Tibial nerve (tissue), 3 donors: ENCODE results near the gene FAM124A.

Source experiments
- POLR2A ChIP-seq, 2 donors: fragments of 450-650 bp; IDR thresholded peaks; one replicate each; pipeline ENCODE4 v1.6.1; 2017; ENCODE audit warnings: antibody characterized with exemption in 2 of 2, mild to moderate bottlenecking in 2 of 2, moderate library complexity in 2 of 2
- TF ChIP-seq, protein P1 (sequence below), 5 experiments: fragments of 200-600 bp in 3 of 5; fragments of 450-650 bp in 2 of 5; sonication (generic) in 3 of 5; IDR thresholded peaks; one replicate each; pipeline ENCODE4 v1.5.1; 2016 to 2019; ENCODE audit warnings: antibody characterized with exemption in 5 of 5, mild to moderate bottlenecking in 3 of 5, moderate library complexity in 2 of 5

DNA sequence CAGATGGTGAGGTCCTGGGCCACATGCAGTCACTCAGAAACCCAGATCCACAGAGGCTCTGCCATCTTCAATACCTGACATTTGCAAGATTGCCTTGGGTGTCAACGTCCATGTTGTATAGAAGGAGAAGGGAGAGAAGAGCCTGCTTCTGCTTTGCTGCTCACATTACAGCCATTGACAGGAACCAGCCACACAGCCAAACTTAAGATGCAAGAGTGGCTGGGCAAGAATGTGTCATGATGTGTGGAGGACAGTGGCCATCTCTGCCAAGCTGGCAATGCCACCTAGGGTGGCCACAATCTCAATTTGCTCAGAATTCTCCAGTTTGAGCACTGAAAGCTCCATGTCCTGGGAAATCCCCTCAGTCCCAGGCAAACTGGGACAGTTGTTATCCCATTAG, 91.4 kb downstream of the FAM124A start:
- TF ChIP-seq, protein P1, sequence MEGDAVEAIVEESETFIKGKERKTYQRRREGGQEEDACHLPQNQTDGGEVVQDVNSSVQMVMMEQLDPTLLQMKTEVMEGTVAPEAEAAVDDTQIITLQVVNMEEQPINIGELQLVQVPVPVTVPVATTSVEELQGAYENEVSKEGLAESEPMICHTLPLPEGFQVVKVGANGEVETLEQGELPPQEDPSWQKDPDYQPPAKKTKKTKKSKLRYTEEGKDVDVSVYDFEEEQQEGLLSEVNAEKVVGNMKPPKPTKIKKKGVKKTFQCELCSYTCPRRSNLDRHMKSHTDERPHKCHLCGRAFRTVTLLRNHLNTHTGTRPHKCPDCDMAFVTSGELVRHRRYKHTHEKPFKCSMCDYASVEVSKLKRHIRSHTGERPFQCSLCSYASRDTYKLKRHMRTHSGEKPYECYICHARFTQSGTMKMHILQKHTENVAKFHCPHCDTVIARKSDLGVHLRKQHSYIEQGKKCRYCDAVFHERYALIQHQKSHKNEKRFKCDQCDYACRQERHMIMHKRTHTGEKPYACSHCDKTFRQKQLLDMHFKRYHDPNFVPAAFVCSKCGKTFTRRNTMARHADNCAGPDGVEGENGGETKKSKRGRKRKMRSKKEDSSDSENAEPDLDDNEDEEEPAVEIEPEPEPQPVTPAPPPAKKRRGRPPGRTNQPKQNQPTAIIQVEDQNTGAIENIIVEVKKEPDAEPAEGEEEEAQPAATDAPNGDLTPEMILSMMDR (IDR thresholded peaks at IDR 0.05) = no peak
- no peak for TF ChIP-seq POLR2A (IDR thresholded peaks at IDR 0.05)
